SKM-1 treated with dmso at 0.1 percent for 144 hours (cell line): ENCODE measurements around the gene MRPL40.

ENCODE experiments used
- DNase-seq: peaks from one replicate; lab custom pipeline; 2025; ENCODE audit not compliant: unreplicated experiment; lab: John Stamatoyannopoulos, UW

The MRPL40 gene

DNA sequence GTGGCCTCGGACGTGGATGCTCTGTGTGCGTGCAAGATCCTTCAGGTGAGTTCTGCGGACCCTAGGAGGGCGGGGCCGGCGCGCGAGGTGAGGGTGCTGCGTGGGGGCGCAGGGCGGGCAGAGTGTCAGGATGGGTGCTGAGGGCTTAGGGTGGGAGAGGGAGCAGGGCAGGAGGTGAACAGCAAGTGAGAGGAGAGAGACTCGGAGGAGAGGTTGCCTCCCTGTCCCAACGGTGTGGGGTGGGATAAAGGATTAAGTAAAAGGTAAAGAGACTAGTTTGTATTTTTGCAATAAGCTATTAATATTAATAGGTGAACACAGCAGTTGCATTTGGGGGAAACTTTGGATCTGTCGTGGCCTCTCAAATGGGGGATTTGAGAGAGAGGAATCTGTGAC lies 47.8 kb downstream of the MRPL40 start:
- no peak for DNase-seq

- no peak for DNase-seq
Observed at GRCh38 chr22:19480789-19481188, 48.4 kb downstream of the MRPL40 start.

- DNase-seq, result no peak
Observed at GRCh38 chr22:19482297-19482696, 50.0 kb downstream of the MRPL40 start.

- no peak for DNase-seq
Observed at GRCh38 chr22:19483481-19484244, 51.3 kb downstream of the MRPL40 start.
